ENCODE data around the gene ACADSB.

Gene ACADSB

GRCh38 chr10:123103944-123104343 lies 95.1 kb downstream of the ACADSB start:
- DNase-seq = no peak

All from CD4-positive, alpha-beta T cell treated with Interleukin-1 beta for 1 hour (primary cell).